GM06990 (cell line): ENCODE measurements around the gene TAF1A.

Experiments used
- DNase-seq: peaks from one replicate; pipeline ENCODE4 v3.0.0-alpha.2; 2011; ENCODE audit not compliant: insufficient read length; ENCODE audit errors: extremely low read depth
- H3K27me3 ChIP-seq: replicated peaks from 2 replicates; pipeline ENCODE4 v1.6.0; 2011; ENCODE audit warnings: low read length; ENCODE audit not compliant: control insufficient read depth, insufficient read depth
- H3K36me3 ChIP-seq: 2 replicates; pipeline ENCODE4 v1.5.1; 2011; ENCODE audit warnings: low read length; ENCODE audit not compliant: control insufficient read depth, insufficient read depth
- H3K4me3 ChIP-seq: replicated peaks from 2 replicates; pipeline ENCODE4 v1.5.1; 2011; ENCODE audit warnings: low read depth, mild to moderate bottlenecking, control low read depth, low read length
- TF ChIP-seq, protein P1 (sequence below): IDR thresholded peaks from 2 replicates; pipeline ENCODE4 v1.5.1; 2011; ENCODE audit warnings: low read length, control low read depth, mild to moderate bottlenecking, inconsistent platforms; ENCODE audit not compliant: insufficient read depth, poor library complexity, severe bottlenecking

TAF1A gene

DNA sequence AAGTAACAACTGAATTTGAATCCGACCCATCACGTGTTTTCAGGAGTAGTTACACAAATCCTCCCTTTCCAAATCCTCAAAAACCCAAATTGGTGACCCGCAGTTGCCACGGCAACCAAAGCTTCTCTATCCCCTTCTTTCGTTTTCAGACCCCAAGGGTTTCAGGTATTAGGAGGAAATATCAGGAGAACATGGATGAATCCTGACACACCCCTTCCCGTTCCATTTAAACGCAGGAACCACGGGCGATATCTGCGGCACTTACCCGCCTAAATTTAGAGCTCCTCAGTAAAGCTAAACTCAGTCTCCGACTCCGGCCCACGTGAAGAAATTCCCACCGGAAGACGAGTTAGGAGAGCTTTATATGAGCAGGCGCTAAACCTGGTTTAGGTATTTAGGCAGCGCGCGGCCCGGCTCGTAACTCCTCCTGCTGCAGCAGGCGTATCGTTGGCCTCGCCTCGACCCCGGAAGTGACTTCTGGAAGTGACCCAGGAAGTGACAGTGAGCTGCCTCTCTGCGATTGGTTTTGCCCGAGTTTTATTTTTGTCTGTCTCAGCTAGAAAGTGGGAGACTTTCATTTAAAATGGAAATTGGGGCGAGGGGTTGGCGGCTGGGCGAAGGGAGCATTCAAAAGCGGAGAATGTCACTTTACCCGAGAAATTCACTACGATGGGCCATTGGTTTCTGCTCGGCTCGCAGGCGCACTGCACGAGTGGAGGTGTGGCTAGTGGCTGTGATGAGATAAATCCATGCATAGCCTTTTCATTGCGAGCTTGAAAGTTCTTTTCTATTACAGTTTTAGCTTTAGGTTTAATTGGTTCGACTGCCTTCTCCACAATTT is at the start of gene TAF1A:
Gene TAF1A, minus strand, starts transcription at position 472 of the 841 bp plus-strand sequence.
- TF ChIP-seq, protein P1, sequence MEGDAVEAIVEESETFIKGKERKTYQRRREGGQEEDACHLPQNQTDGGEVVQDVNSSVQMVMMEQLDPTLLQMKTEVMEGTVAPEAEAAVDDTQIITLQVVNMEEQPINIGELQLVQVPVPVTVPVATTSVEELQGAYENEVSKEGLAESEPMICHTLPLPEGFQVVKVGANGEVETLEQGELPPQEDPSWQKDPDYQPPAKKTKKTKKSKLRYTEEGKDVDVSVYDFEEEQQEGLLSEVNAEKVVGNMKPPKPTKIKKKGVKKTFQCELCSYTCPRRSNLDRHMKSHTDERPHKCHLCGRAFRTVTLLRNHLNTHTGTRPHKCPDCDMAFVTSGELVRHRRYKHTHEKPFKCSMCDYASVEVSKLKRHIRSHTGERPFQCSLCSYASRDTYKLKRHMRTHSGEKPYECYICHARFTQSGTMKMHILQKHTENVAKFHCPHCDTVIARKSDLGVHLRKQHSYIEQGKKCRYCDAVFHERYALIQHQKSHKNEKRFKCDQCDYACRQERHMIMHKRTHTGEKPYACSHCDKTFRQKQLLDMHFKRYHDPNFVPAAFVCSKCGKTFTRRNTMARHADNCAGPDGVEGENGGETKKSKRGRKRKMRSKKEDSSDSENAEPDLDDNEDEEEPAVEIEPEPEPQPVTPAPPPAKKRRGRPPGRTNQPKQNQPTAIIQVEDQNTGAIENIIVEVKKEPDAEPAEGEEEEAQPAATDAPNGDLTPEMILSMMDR: no peak
- peak within 1 kb of the TSS; percentile 86 for H3K4me3 ChIP-seq
- DNase-seq: peak; percentile 70
- H3K27me3 ChIP-seq: no peaks in the 10 kb centered on the region
- no peaks in the 10 kb centered on the region; the same call in 1 of the 2 replicates for H3K36me3 ChIP-seq

DNA sequence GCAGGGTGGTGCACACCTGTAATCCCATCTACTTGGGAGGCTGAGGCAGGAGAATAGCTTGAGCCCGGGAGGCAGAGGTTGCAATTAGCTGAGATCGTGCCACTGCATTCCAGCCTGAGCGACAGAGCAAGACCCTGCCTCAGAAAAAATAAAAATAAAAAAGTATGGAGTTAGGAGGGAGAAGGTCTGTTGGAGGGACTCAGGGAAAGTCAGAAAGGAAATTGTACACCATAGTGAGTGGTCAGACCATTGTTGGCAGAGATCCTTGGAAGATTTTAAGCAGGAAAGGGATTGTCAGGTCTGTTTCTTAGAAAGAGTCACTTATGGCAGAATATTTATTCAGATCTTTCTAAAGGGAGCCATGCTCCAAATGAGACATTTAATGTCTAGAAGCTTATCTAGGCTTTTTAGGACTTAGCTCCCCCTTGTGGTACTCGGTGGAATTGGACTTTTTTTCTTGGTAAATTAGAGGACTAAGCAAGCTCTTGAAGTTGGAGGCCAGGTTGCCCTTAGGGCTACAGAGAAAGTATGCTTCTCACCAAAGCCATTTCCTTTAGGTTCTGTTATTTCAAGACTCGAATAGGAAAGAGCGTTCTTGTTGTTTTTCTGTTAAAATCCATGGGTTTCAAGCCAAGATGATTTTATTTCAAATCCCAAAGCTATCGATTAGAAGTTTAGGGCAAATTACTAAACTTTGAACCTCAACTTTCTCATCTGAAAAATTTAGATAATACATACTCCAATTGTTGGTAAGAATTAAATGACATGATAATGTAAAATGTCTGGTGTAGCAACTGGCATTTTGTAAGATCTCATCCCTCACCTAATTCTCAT is 44.7 kb upstream of the TAF1A start:
- no peak overlapping the region for H3K4me3 ChIP-seq
- H3K36me3 ChIP-seq: peaks cover 3% of the 10 kb centered on the region; the same call in 1 of the 2 replicates
- no peak for DNase-seq
- TF ChIP-seq, protein P1: peak; percentile 83
- no peaks in the 10 kb centered on the region for H3K27me3 ChIP-seq

DNA sequence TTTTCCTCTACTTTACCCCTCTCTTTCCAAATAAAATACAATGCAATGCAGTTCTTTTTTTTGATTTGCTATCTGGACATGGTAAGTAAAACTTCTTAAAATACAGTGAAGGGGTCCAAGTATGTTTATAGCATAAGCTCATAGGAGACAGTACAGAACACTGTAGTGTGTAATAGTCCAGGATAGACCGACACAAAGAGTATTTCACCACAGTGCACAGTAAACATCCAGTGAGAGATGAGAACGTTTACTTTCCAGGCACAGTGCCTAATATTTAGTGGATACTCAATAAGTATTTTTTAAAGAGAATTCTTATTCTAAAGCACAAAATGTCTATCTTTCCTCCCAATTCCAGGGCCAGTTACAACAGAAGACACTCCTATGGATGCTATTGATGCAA is 43.0 kb upstream of the TAF1A start:
- no peaks in the 10 kb centered on the region for H3K27me3 ChIP-seq
- DNase-seq: no peak
- peaks cover 6% of the 10 kb centered on the region for H3K36me3 ChIP-seq
- no peak overlapping the region for H3K4me3 ChIP-seq
- TF ChIP-seq, protein P1: no peak

DNA sequence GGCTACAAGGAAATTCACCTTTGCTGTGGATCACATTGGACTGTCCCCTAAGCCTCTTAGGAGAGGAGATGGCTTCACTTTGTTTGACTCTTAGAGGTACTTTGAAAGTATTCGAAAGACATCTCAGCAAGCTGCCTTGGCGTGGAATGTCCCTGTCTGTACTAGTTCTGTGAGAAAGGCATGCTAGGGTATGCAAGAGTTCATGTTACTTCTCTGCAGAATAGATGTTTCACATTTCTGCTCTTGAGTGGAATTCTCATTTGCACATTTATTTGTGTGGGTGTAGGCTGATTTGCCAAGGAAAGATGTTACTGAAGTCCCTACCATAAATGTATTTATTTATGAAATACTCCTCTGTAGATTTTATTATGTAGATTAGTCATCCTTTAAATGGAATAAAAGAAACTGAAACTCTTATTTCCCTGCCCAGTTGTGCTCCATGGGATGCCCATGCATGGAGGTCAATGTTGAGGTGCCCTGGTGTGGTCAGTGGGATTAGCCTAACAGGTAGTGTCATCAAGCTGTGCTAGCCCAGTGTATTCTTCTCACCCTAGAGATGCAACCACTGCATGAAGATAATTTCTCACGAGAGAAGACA is 42.0 kb upstream of the TAF1A start:
- no peak for DNase-seq
- TF ChIP-seq, protein P1: no peak
- Histone ChIP-seq H3K4me3 (no peak overlapping the region), H3K36me3 (peaks cover 6% of the 10 kb centered on the region), H3K27me3 (no peaks in the 10 kb centered on the region)

DNA sequence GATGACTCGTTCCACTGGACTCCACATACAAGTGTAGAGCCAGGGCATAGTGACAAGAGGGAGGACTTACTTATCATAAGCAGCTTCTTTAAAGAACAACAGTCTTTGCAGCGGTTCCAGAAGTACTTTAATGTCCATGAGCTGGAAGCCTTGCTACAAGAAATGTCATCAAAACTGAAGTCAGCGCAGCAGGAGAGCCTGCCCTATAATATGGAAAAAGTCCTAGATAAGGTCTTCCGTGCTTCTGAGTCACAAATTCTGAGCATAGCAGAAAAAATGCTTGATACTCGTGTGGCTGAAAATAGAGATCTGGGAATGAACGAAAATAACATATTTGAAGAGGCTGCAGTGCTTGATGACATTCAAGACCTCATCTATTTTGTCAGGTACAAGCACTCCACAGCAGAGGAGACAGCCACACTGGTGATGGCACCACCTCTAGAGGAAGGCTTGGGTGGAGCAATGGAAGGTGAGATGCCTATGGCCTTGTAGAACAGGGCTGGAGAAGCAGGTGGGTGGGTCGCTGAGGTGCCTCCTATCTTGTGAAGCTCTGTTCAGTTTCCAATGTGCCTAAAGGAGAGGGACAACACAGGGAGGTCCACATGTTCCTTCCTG is 40.3 kb upstream of the TAF1A start:
- Histone ChIP-seq H3K4me3 (no peak overlapping the region), H3K36me3 (peaks cover 6% of the 10 kb centered on the region), H3K27me3 (no peaks in the 10 kb centered on the region)
- TF ChIP-seq, protein P1: no peak
- no peak for DNase-seq
